Erythroblast (primary cell): Measurements from ENCODE around the gene CACNA2D1.

Experiments
- GATA1 ChIP-seq: IDR thresholded peaks from 2 replicates; pipeline ENCODE4 v1.6.1; 2011; ENCODE audit warnings: low read depth, mild to moderate bottlenecking, control low read depth, low read length, moderate library complexity
- POLR2A ChIP-seq: IDR thresholded peaks from 2 replicates; pipeline ENCODE4 v1.6.1; 2011; ENCODE audit warnings: mild to moderate bottlenecking, low read length

GRCh38 chr7:82393840-82394220 lies 49.7 kb downstream of the CACNA2D1 start:
- no peak for TF ChIP-seq POLR2A
- TF ChIP-seq GATA1: no peak
